ENCODE results near the gene ALK. TPM values are rescaled to one million over a fixed set of nuclear protein-coding genes. Genes with fewer than 3 reads are reported as not detected.

The ALK gene
- total RNA-seq, 2 donors from 2014 or later = 0.21 to 0.26 TPM

GRCh38 chr2:29916571-29916970, 4.8 kb downstream of the ALK start:
- intact Hi-C loops (cut with DNase I) = no loop called here
- no peak for ATAC-seq

GRCh38 chr2:29910960-29911359, 10.4 kb downstream of the ALK start:
- intact Hi-C loops (cut with DNase I) = no loop called here
- DNase-seq (no peak), ATAC-seq (no peak)

More at GRCh38 chr2:29916571-29916970, 4.8 kb downstream of the ALK start:
- no peak for DNase-seq

- ATAC-seq = no peak
- intact Hi-C loops (cut with DNase I) = no loop called here
- DNase-seq = no peak
Observed at GRCh38 chr2:29910465-29910864, 10.9 kb downstream of the ALK start.

GRCh38 chr2:29902356-29902755, 19.0 kb downstream of the ALK start:
- DNase-seq = no peak
- ATAC-seq = no peak
- intact Hi-C loops (cut with DNase I) = no loop called here

- intact Hi-C loops (cut with DNase I) = no loop called here
- DNase-seq = no peak
- ATAC-seq = no peak
Observed at GRCh38 chr2:29900971-29901633, 20.3 kb downstream of the ALK start.

GRCh38 chr2:29898999-29899398, 22.4 kb downstream of the ALK start:
- ATAC-seq (no peak), DNase-seq (no peak)
- intact Hi-C loops (cut with DNase I) = no loop called here

- DNase-seq (no peak), ATAC-seq (no peak)
- intact Hi-C loops (cut with DNase I) = no loop called here
Observed at GRCh38 chr2:29894822-29895614, 26.4 kb downstream of the ALK start.

- intact Hi-C loops (cut with DNase I) = no loop called here
- ATAC-seq (no peak), DNase-seq (no peak)
Observed at GRCh38 chr2:29892585-29893259, 28.7 kb downstream of the ALK start.

- intact Hi-C loops (cut with DNase I) = no loop called here
- ATAC-seq (no peak), DNase-seq (no peak)
Observed at GRCh38 chr2:29881089-29881730, 40.2 kb downstream of the ALK start.

- DNase-seq (no peak), ATAC-seq (no peak)
- intact Hi-C loops (cut with DNase I) = no loop called here
Observed at GRCh38 chr2:29880084-29880483, 41.3 kb downstream of the ALK start.

GRCh38 chr2:29879456-29879855, 41.9 kb downstream of the ALK start:
- no peak for DNase-seq
- intact Hi-C loops (cut with DNase I) = no loop called here
- no peak for ATAC-seq

- ATAC-seq = no peak
- intact Hi-C loops (cut with DNase I) = no loop called here
Observed at GRCh38 chr2:29878898-29879297, 42.5 kb downstream of the ALK start.

GRCh38 chr2:29876374-29876773, 45.0 kb downstream of the ALK start:
- DNase-seq (no peak), ATAC-seq (no peak)
- intact Hi-C loops (cut with DNase I) = no loop called here

More at GRCh38 chr2:29878898-29879297, 42.5 kb downstream of the ALK start:
- DNase-seq = no peak

GRCh38 chr2:29874745-29875144, 46.6 kb downstream of the ALK start:
- intact Hi-C loops (cut with DNase I) = no loop called here
- ATAC-seq = no peak
- DNase-seq = no peak

GRCh38 chr2:29872870-29873269, 48.5 kb downstream of the ALK start:
- DNase-seq (no peak), ATAC-seq (no peak)
- intact Hi-C loops (cut with DNase I) = no loop called here

- intact Hi-C loops (cut with DNase I) = no loop called here
- no peak for ATAC-seq
- no peak for DNase-seq
Observed at GRCh38 chr2:29871541-29871940, 49.8 kb downstream of the ALK start.

GRCh38 chr2:29865512-29865911, 55.9 kb downstream of the ALK start:
- no peak for ATAC-seq
- intact Hi-C loops (cut with DNase I) = no loop called here
- DNase-seq = no peak

- DNase-seq (no peak), ATAC-seq (no peak)
- intact Hi-C loops (cut with DNase I) = no loop called here
Observed at GRCh38 chr2:29864988-29865387, 56.4 kb downstream of the ALK start.

GRCh38 chr2:29855924-29856639, 65.3 kb downstream of the ALK start:
- intact Hi-C loops (cut with DNase I) = no loop called here
- DNase-seq (no peak), ATAC-seq (no peak)
